Ovary (tissue), 9 donors: ENCODE data around the gene FBXW5. TPM values are rescaled to one million over a fixed set of nuclear protein-coding genes. Genes with fewer than 3 reads are reported as not detected.

Source experiments
- DNase-seq, 5 donors: peaks; one replicate each; pipeline ENCODE4 v3.0.0-alpha.2; 2019 to 2020
- H3K27ac ChIP-seq, 2 donors: fragments of 200-600 bp; one replicate each; pipeline versions ENCODE4 v1.5.1 to v1.8.0; 2019 to 2022
- H3K27me3 ChIP-seq: fragments of 200-600 bp; one replicate; pipeline ENCODE4 v1.8.0; 2022
- H3K36me3 ChIP-seq: fragments of 200-600 bp; sonication (generic); one replicate; pipeline ENCODE4 v1.5.1; 2019
- H3K4me1 ChIP-seq: one replicate; pipeline ENCODE4 v1.8.1; 2013; ENCODE audit warnings: mild to moderate bottlenecking, moderate library complexity; ENCODE audit not compliant: insufficient read depth
- H3K4me3 ChIP-seq: fragments of 200-600 bp; sonication (generic); one replicate; pipeline ENCODE4 v1.5.1; 2017
- H3K9me3 ChIP-seq, 2 donors: fragments of 200-600 bp in 1 of 2; sonication (generic) in 1 of 2; one replicate each; pipeline versions ENCODE4 v1.5.1 to v1.8.1; 2013 to 2019; ENCODE audit warnings: mild to moderate bottlenecking in 1 of 2, moderate library complexity in 1 of 2
- EP300 ChIP-seq: sonication (generic); formaldehyde crosslinking; IDR thresholded peaks from one replicate; pipeline ENCODE4 v1.6.1; 2017; ENCODE audit warnings: antibody characterized with exemption
- POLR2A ChIP-seq: fragments of 450-650 bp; IDR thresholded peaks from one replicate; pipeline ENCODE4 v1.6.1; 2017; ENCODE audit warnings: antibody characterized with exemption, mild to moderate bottlenecking, moderate library complexity
- WGBS, 3 donors: extraction: QIAGEN DNeasy Blood & Tissue Kit in 1 of 3; methylation state at CpG; one replicate each; pipeline versions ENCODE4 v1.1.5 to v1.1.7; 2013 to 2017; 5-methylcytosine and 5-hydroxymethylcytosine counted together
- intact Hi-C, 4 donors: fragments of 100-400 bp; cut with DNase I; formaldehyde crosslinking; loops; one replicate each; pipeline versions ENCODE4 v1.11.0 to v1.15.1; 2022 to 2023
- polyA plus RNA-seq, 2 donors: library from polyadenylated mRNA; stranded (reverse); fragments of 200-250 nt in 1 of 2; fragments of 350-450 nt in 1 of 2; fragmentation: Illumina TruSeq in 1 of 2; extraction: RNeasy Lipid Tissue Mini Kit (QIAGEN cat#74804) in 1 of 2; gene quantifications; one replicate each; pipeline ENCODE4 v1.2.3, GENCODE V29; 2013 to 2014
- total RNA-seq, 7 donors: library from RNA; depleted of rRNA in 2 of 7; stranded (reverse); fragments of >200 nt in 2 of 7; fragmentation: NEBNext Ultra II Directional in 3 of 7; extraction: Animal tissue kit (Norgen Biotek cat#: 25700) in 3 of 7; gene quantifications; one replicate each; pipeline versions ENCODE4 v1.1.0 to v1.2.4, GENCODE V29; 2016 to 2023
- TF ChIP-seq, protein P1 (sequence below), 3 donors: fragments of 450-650 bp in 2 of 3; fragments of 200-600 bp in 1 of 3; IDR thresholded peaks; one replicate each; pipeline versions ENCODE4 v1.5.1 to v1.8.0; 2016 to 2022; ENCODE audit warnings: antibody characterized with exemption in 3 of 3, mild to moderate bottlenecking in 1 of 3
- donor health status: DM: no; HTN: no; CAD: no; lungs with moderate emphysema.
- donor health status: DM: no; HTN: no; CAD: no.
- donor health status: Bipolar disorder and iron deficiency.
- donor health status: DM: yes; HTN: yes; CAD: no.
- donor health status: DM: no; HTN: no; CAD: no.
- donor health status: DM: yes; HTN: yes; CAD: no.

The FBXW5 gene
- total and polyA plus RNA-seq, 9 donors = 2.2 to 75.5 (median 60.5) TPM

DNA sequence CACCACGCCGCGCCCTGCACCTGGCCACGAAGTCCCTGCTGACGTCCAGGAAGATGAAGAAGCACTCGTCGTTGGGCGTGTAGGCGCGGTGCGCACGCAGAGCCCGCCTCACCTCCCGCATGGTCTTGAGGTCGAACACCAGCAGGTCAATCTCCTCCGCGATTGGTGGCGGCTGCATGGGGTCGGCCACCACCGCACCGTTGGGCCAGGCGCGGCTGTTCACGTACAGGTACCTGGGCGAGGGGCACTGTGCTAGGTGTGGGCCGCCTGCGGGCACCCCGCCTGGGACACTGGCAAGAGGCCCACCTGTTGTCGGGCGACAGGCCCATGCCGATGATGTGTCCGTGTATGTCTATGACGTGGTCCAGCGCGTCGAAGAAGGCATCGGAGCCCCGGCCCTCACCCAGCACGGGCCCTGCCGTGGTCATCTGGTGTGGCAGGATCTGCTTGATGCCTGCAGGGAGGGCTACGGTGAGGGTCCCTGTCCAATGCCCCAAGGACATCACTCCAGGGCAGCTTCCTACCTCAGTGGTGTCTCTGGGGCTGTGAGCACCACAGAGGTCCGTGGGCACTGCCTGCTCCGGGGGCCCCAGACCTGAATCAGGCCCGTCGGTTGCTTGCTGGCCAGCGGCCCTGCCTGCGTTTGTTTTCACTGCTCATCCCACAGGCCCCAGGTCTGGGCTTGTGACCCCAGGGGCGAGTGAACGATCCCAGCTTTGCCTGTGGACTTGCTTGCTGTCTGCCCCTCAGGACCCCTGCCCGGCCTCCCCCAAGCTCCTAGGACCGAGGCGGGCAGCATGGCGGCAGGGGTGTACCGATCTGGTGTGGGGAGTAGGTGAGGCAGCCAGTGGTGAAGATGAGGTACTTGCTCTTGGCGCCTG, 3.1 kb downstream of the FBXW5 start:
- TF ChIP-seq EP300 (no peak), POLR2A (no peak)
- TF ChIP-seq, protein P1, sequence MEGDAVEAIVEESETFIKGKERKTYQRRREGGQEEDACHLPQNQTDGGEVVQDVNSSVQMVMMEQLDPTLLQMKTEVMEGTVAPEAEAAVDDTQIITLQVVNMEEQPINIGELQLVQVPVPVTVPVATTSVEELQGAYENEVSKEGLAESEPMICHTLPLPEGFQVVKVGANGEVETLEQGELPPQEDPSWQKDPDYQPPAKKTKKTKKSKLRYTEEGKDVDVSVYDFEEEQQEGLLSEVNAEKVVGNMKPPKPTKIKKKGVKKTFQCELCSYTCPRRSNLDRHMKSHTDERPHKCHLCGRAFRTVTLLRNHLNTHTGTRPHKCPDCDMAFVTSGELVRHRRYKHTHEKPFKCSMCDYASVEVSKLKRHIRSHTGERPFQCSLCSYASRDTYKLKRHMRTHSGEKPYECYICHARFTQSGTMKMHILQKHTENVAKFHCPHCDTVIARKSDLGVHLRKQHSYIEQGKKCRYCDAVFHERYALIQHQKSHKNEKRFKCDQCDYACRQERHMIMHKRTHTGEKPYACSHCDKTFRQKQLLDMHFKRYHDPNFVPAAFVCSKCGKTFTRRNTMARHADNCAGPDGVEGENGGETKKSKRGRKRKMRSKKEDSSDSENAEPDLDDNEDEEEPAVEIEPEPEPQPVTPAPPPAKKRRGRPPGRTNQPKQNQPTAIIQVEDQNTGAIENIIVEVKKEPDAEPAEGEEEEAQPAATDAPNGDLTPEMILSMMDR (IDR thresholded peaks at IDR 0.05) = no peak
- Histone ChIP-seq H3K4me3 (no peak overlapping the region), H3K9me3 (no peaks in the 10 kb centered on the region), H3K27ac (no peak overlapping the region), H3K4me1 (peaks cover 7% of the 10 kb centered on the region), H3K36me3 (no peaks in the 10 kb centered on the region), H3K27me3 (no peaks in the 10 kb centered on the region)
- DNase-seq = peak in 4 of 5 donors; percentile 12 to 49 (median 36)
- whole genome bisulfite sequencing, 3 donors = 90 to 94% (median 91%) methylated on average over 50 to 55 of the region's 55 CpGs
- intact Hi-C loops = loop anchor here in 1 of 4 donors (5.0 to 10.0 kb wide), 2 partner anchors 54 to 97 kb away; partner anchors contain the start of genes AJM1, PHPT1 and TRAF2

DNA sequence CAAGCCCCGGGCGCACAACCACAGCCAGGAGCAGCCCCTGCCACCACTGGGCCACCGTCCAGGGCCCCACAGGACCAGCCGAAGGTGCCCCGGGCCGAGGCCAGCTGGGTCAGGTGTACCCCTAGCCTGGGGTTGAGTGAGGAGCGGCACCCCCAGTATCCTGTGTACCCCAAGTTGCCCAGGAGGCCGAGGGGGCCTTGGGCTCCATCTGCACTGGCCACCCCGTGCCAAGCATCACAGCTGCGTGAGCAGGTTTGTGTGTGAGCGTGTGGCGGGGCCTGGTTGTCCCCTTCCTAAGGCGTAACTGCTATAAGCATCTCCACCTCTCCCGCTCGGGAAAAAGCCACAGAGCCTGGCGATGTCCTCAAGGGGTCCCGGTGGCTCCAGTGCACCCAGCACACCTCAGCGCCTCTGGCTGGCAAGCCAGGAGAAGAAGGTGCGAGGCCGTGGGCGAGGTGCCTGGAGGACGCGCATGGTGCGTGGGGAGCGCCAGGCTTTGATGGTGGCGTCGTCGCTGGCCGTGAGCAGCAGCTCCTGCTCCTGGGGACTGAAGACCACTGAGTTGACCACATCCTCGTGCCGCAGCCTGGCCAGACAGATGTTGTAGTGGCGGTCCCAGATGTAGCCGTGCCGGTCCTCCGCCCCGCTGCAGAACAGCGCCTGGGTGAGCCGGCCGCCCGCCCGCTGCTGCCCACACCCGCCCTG, 3.9 kb downstream of the FBXW5 start:
- peaks cover 7% of the 10 kb centered on the region for H3K4me1 ChIP-seq
- no peaks in the 10 kb centered on the region for H3K27me3 ChIP-seq
- no peak for TF ChIP-seq POLR2A
- TF ChIP-seq, protein P1 (IDR thresholded peaks at IDR 0.05) = no peak
- no peak for TF ChIP-seq EP300
- H3K36me3 ChIP-seq = no peaks in the 10 kb centered on the region
- DNase-seq = peak in 4 of 5 donors; percentile 12 to 39 (median 26)
- no peak overlapping the region for H3K27ac ChIP-seq
- no peaks in the 10 kb centered on the region for H3K9me3 ChIP-seq
- 89 to 91% (median 91%) methylated on average over 35 to 42 of the region's 42 CpGs for WGBS, 3 donors
- intact Hi-C loops = loop anchor here in 1 of 4 donors (5.0 to 10.0 kb wide), 2 partner anchors 53 to 96 kb away; partner anchors contain the start of genes AJM1, PHPT1 and TRAF2
- H3K4me3 ChIP-seq = no peak overlapping the region

DNA sequence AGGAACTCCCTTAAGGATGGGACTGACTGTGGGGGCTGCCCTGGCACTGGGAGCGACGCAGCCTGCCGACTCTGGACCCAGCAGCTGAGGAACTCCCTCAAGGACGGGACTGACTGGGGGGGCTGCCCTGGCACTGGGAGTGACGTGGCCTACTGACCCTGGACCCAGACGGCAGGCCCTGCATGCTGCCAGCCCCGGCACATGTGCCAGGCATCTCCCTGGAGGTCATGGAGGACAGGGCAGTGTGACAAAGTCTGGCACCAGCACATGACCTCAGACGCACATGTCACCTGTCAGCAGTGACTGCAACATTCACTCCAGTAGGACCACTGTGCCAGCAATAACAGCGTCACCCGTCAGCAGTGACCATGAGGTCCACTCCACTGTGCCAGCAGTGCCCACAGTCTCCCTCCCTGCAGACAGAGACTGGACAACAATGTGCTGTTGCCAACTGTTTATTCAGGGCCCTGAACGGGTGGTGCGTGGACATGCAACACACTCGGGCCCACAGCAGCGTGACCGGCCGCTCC, 4.5 kb downstream of the FBXW5 start:
- DNase-seq = peak in 1 of 5 donors; percentile 24
- H3K27me3 ChIP-seq = no peaks in the 10 kb centered on the region
- no peak overlapping the region for H3K4me3 ChIP-seq
- TF ChIP-seq, protein P1 (IDR thresholded peaks at IDR 0.05) = no peak
- TF ChIP-seq POLR2A (no peak), EP300 (no peak)
- no peaks in the 10 kb centered on the region for H3K9me3 ChIP-seq
- intact Hi-C loops = loop anchor here in 1 of 4 donors (5.0 to 10.0 kb wide), 2 partner anchors 53 to 95 kb away; partner anchors contain the start of genes AJM1, PHPT1 and TRAF2
- WGBS, 3 donors = 59 to 60% (median 59%) methylated on average over 10 to 16 of the region's 16 CpGs
- no peaks in the 10 kb centered on the region for H3K36me3 ChIP-seq
- no peak overlapping the region for H3K27ac ChIP-seq
- peaks cover 7% of the 10 kb centered on the region for H3K4me1 ChIP-seq

DNA sequence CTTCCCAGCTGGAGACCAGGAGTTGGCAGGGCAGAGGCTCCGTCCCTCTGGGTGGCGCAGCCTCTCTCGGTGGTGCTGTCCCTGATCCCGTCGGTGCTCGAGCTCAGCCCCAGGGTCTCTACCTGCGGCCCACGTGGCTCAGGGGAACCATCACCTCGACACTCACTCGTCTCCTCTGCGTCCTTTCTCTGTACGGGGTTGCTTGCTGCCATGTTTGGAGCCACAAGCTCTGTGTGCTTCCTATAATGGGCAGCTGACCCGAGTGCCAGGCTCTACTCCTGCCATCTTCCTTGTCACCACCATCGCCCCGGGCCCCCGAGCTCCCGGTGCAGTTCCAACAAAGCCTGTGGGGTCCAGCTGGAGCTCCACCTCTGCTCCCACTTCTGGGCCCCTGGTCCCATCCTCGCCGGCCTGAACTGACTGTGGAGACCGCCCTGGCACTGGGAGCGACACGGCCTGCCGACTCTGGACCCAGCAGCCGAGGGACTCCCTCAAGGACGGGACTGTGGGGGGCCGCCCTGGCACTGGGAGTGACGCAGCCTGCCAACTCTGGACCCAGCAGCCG, 5.0 kb downstream of the FBXW5 start:
- Histone ChIP-seq H3K27me3 (no peaks in the 10 kb centered on the region), H3K9me3 (no peaks in the 10 kb centered on the region), H3K27ac (no peak overlapping the region), H3K36me3 (no peaks in the 10 kb centered on the region), H3K4me3 (no peak overlapping the region), H3K4me1 (peaks cover 7% of the 10 kb centered on the region)
- peak in 1 of 5 donors; percentile 29 for DNase-seq
- TF ChIP-seq POLR2A = no peak
- TF ChIP-seq EP300 = no peak
- TF ChIP-seq, protein P1 (IDR thresholded peaks at IDR 0.05) = no peak
- WGBS, 3 donors = 84 to 88% (median 87%) methylated on average over 27 to 28 of the region's 28 CpGs
- intact Hi-C loops = no loop called here
